Omental fat pad (tissue), 4 donors: ENCODE results near the gene SIGLEC9. TPM values are rescaled to one million over a fixed set of nuclear protein-coding genes. Genes with fewer than 3 reads are reported as not detected.
"Not testable (repeated sequence)": the region's sequence is repeated elsewhere in the genome, so short reads cannot be mapped to it uniquely, and the experiment has no call there.

Experiments
- ATAC-seq: fragments of 150-250 bp; one replicate; pipeline ENCODE4 v1.9.1; 2016; ENCODE audit warnings: mild to moderate bottlenecking, moderate library complexity; ENCODE audit not compliant: low FRiP score
- DNase-seq: peaks from one replicate; pipeline ENCODE4 v3.0.0-alpha.2; 2019; ENCODE audit warnings: low spot score
- CTCF ChIP-seq, 3 donors: fragments of 450-650 bp; IDR thresholded peaks; one replicate each; pipeline ENCODE4 v1.5.1; 2016 to 2017; ENCODE audit warnings: antibody characterized with exemption in 3 of 3, mild to moderate bottlenecking in 3 of 3, moderate library complexity in 2 of 3
- total RNA-seq, 4 donors: library from RNA; depleted of rRNA; stranded (reverse); fragments of >200 nt; gene quantifications; one replicate each; pipeline ENCODE4 v1.1.0, GENCODE V29; 2016

The SIGLEC9 gene
- total RNA-seq, 4 donors from 2014 or later: 3.5 to 25.0 (median 20.4) TPM

GRCh38 chr19:51161867-51162496 lies 37.3 kb downstream of the SIGLEC9 start:
- ATAC-seq: no peak

GRCh38 chr19:51163257-51163656 lies 38.6 kb downstream of the SIGLEC9 start:
- DNase-seq: no peak
- no peak for ATAC-seq
- no peak for TF ChIP-seq CTCF (IDR thresholded peaks at IDR 0.05)

More at GRCh38 chr19:51161867-51162496, 37.3 kb downstream of the SIGLEC9 start:
- DNase-seq: no peak
- no peak for TF ChIP-seq CTCF (IDR thresholded peaks at IDR 0.05)

- no peak for TF ChIP-seq CTCF (IDR thresholded peaks at IDR 0.05)
- ATAC-seq (no peak), DNase-seq (no peak)
These were observed 39.5 kb downstream of the SIGLEC9 start for GRCh38 chr19:51164215-51164614.

GRCh38 chr19:51166846-51167490 lies 42.3 kb downstream of the SIGLEC9 start:
- no peak for ATAC-seq
- no peak for TF ChIP-seq CTCF (IDR thresholded peaks at IDR 0.05)
- DNase-seq: no peak

GRCh38 chr19:51168564-51169282 lies 44.0 kb downstream of the SIGLEC9 start:
- ATAC-seq (peak; percentile 65), DNase-seq (no peak)
- no peak for TF ChIP-seq CTCF (IDR thresholded peaks at IDR 0.05)

GRCh38 chr19:51169283-51169918 lies 44.7 kb downstream of the SIGLEC9 start:
- TF ChIP-seq CTCF (IDR thresholded peaks at IDR 0.05): peak in 2 of 3 donors; percentile 29 to 70
- not testable (repeated sequence) for ATAC-seq
- peak; percentile 70 for DNase-seq
